Activated CD4-positive, alpha-beta memory T cell treated with anti-CD3 and anti-CD28 coated beads, Interleukin-2, amount 10 ng/mL, durations not matched to agents 7 days and 5 days (primary cell): ENCODE data around the gene SYT8. TPM values are rescaled to one million over a fixed set of nuclear protein-coding genes. Genes with fewer than 3 reads are reported as not detected.
"Not testable (repeated sequence)": the region's sequence is repeated elsewhere in the genome, so short reads cannot be mapped to it uniquely, and the experiment has no call there.

Experiments
- CTCF ChIA-PET: fragments of 350-600 bp; sonication (Branson Sonifier 250); formaldehyde crosslinking; loops from one replicate; lab custom pipeline; 2021; ENCODE audit warnings: antibody characterized with exemption, inconsistent platforms; lab: Charles Lee
- POLR2A ChIA-PET: fragments of 350-600 bp; sonication (Branson Sonifier 250); formaldehyde crosslinking; loops from one replicate; lab custom pipeline; 2021; ENCODE audit warnings: antibody characterized with exemption; lab: Charles Lee
- DNase-seq: peaks from one replicate; pipeline ENCODE4 v3.0.0-alpha.2; 2020
- H3K27ac Mint-ChIP-seq: one replicate; pipeline ENCODE4 v1.8.0; 2021; ENCODE audit warnings: mild to moderate bottlenecking, mixed read lengths
- H3K27me3 Mint-ChIP-seq: one replicate; pipeline ENCODE4 v1.8.0; 2021; ENCODE audit warnings: mixed read lengths
- H3K36me3 Mint-ChIP-seq: one replicate; pipeline ENCODE4 v1.8.0; 2021; ENCODE audit warnings: low read depth, mixed read lengths
- H3K4me1 Mint-ChIP-seq: one replicate; pipeline ENCODE4 v1.8.0; 2021; ENCODE audit warnings: mixed read lengths
- H3K4me3 Mint-ChIP-seq: one replicate; pipeline ENCODE4 v1.8.0; 2021; ENCODE audit warnings: mild to moderate bottlenecking, mixed read lengths
- H3K9me3 Mint-ChIP-seq: one replicate; pipeline ENCODE4 v1.8.0; 2021; ENCODE audit warnings: mixed read lengths
- total RNA-seq, 2 experiments: library from RNA; stranded (reverse); gene quantifications; one replicate each; pipeline ENCODE4 v1.2.3, GENCODE V29; 2021

The SYT8 gene
- total RNA-seq, 2 experiments from 2014 or later = not detected

- CTCF ChIA-PET = interaction anchor here (1.8 to 5.0 kb wide), 3 partner anchors 25 to 155 kb away, joined by 6 to 28 read pairs (median 8); no protein-coding TSS in a partner anchor
- Mint-ChIP-seq H3K9me3 (no peaks in the 10 kb centered on the region), H3K4me1 (no peaks in the 10 kb centered on the region), H3K4me3 (no peak overlapping the region), H3K36me3 (no peaks in the 10 kb centered on the region), H3K27me3 (peaks cover 16% of the 10 kb centered on the region), H3K27ac (no peak overlapping the region)
- DNase-seq = no peak
- POLR2A ChIA-PET = no interaction called here
These were observed 27.4 kb upstream of the SYT8 start for GRCh38 chr11:1807264-1807995.

GRCh38 chr11:1810761-1811160 is 24.0 kb upstream of the SYT8 start:
- POLR2A ChIA-PET = no interaction called here
- Mint-ChIP-seq H3K4me3 (no peak overlapping the region), H3K27ac (no peak overlapping the region), H3K4me1 (no peaks in the 10 kb centered on the region), H3K27me3 (peaks cover 10% of the 10 kb centered on the region), H3K36me3 (no peaks in the 10 kb centered on the region), H3K9me3 (no peaks in the 10 kb centered on the region)
- DNase-seq = no peak
- CTCF ChIA-PET = no interaction called here

- no peak for DNase-seq
- H3K36me3 Mint-ChIP-seq = no peaks in the 10 kb centered on the region
- peaks cover 15% of the 10 kb centered on the region for H3K27me3 Mint-ChIP-seq
- CTCF ChIA-PET = interaction anchor here (1.5 kb wide), 1 partner anchor 160 kb away, joined by 5 read pairs; no protein-coding TSS in a partner anchor
- H3K4me1 Mint-ChIP-seq = no peaks in the 10 kb centered on the region
- no peaks in the 10 kb centered on the region for H3K9me3 Mint-ChIP-seq
- no peak overlapping the region for H3K27ac Mint-ChIP-seq
- POLR2A ChIA-PET = no interaction called here
- H3K4me3 Mint-ChIP-seq = no peak overlapping the region
These were observed 22.5 kb upstream of the SYT8 start for GRCh38 chr11:1812274-1812673.

- Mint-ChIP-seq H3K4me3 (no peak overlapping the region), H3K27ac (no peak overlapping the region), H3K27me3 (peaks cover 16% of the 10 kb centered on the region), H3K36me3 (no peaks in the 10 kb centered on the region), H3K4me1 (no peaks in the 10 kb centered on the region), H3K9me3 (no peaks in the 10 kb centered on the region)
- ChIA-PET POLR2A (no interaction called here), CTCF (no interaction called here)
- no peak for DNase-seq
These were observed 22.0 kb upstream of the SYT8 start for GRCh38 chr11:1812801-1813200.

GRCh38 chr11:1813356-1813755 is 21.4 kb upstream of the SYT8 start:
- H3K4me1 Mint-ChIP-seq, H3K9me3 Mint-ChIP-seq, POLR2A ChIA-PET, H3K27ac Mint-ChIP-seq, H3K4me3 Mint-ChIP-seq, H3K36me3 Mint-ChIP-seq, DNase-seq: not testable (repeated sequence)
- CTCF ChIA-PET = interaction anchor here (1.0 kb wide), 1 partner anchor 20 kb away, joined by 3 read pairs; no protein-coding TSS in a partner anchor
- H3K27me3 Mint-ChIP-seq = peaks cover 13% of the 10 kb centered on the region

- CTCF ChIA-PET = interaction anchor here (1.1 to 1.3 kb wide), 2 partner anchors 121 to 162 kb away, joined by 3 read pairs; no protein-coding TSS in a partner anchor
- H3K4me3 Mint-ChIP-seq = no peak overlapping the region
- no peaks in the 10 kb centered on the region for H3K4me1 Mint-ChIP-seq
- no peak overlapping the region for H3K27ac Mint-ChIP-seq
- DNase-seq = no peak
- H3K9me3 Mint-ChIP-seq = no peaks in the 10 kb centered on the region
- peaks cover 10% of the 10 kb centered on the region for H3K27me3 Mint-ChIP-seq
- POLR2A ChIA-PET = no interaction called here
- H3K36me3 Mint-ChIP-seq = no peaks in the 10 kb centered on the region
These were observed 20.1 kb upstream of the SYT8 start for GRCh38 chr11:1814691-1815090.

- H3K27ac Mint-ChIP-seq = no peak overlapping the region
- H3K4me3 Mint-ChIP-seq = no peak overlapping the region
- DNase-seq = no peak
These were observed 19.5 kb upstream of the SYT8 start for GRCh38 chr11:1815311-1815710.

GRCh38 chr11:1815751-1816150 is 19.0 kb upstream of the SYT8 start:
- ChIA-PET POLR2A (no interaction called here), CTCF (interaction anchor here (1.3 kb wide), 1 partner anchor 122 kb away, joined by 3 read pairs; no protein-coding TSS in a partner anchor)
- no peaks in the 10 kb centered on the region for H3K36me3 Mint-ChIP-seq
- no peak overlapping the region for H3K27ac Mint-ChIP-seq
- no peaks in the 10 kb centered on the region for H3K4me1 Mint-ChIP-seq
- H3K27me3 Mint-ChIP-seq = peaks cover 10% of the 10 kb centered on the region
- H3K9me3 Mint-ChIP-seq = no peaks in the 10 kb centered on the region
- DNase-seq = no peak
- no peak overlapping the region for H3K4me3 Mint-ChIP-seq

More at GRCh38 chr11:1815311-1815710, 19.5 kb upstream of the SYT8 start:
- peaks cover 10% of the 10 kb centered on the region for H3K27me3 Mint-ChIP-seq
- no peaks in the 10 kb centered on the region for H3K36me3 Mint-ChIP-seq
- ChIA-PET CTCF (interaction anchor here (1.1 to 1.3 kb wide), 2 partner anchors 121 to 163 kb away, joined by 3 read pairs; no protein-coding TSS in a partner anchor), POLR2A (no interaction called here)
- no peaks in the 10 kb centered on the region for H3K9me3 Mint-ChIP-seq
- H3K4me1 Mint-ChIP-seq = no peaks in the 10 kb centered on the region

- POLR2A ChIA-PET = no interaction called here
- Mint-ChIP-seq H3K4me3 (no peak overlapping the region), H3K36me3 (no peaks in the 10 kb centered on the region), H3K27me3 (peaks cover 10% of the 10 kb centered on the region), H3K27ac (no peak overlapping the region), H3K9me3 (no peaks in the 10 kb centered on the region), H3K4me1 (no peaks in the 10 kb centered on the region)
- CTCF ChIA-PET = interaction anchor here (1.3 to 2.3 kb wide), 3 partner anchors 15 to 164 kb away, joined by 4 to 8 read pairs (median 6); no protein-coding TSS in a partner anchor
- DNase-seq = no peak
These were observed 17.8 kb upstream of the SYT8 start for GRCh38 chr11:1817000-1817399.

- CTCF ChIA-PET = interaction anchor here (1.3 to 2.3 kb wide), 3 partner anchors 14 to 165 kb away, joined by 4 to 8 read pairs (median 6); no protein-coding TSS in a partner anchor
- no peak overlapping the region for H3K4me3 Mint-ChIP-seq
- no peaks in the 10 kb centered on the region for H3K4me1 Mint-ChIP-seq
- H3K27me3 Mint-ChIP-seq = peaks cover 7% of the 10 kb centered on the region
- H3K9me3 Mint-ChIP-seq = no peaks in the 10 kb centered on the region
- H3K36me3 Mint-ChIP-seq = no peaks in the 10 kb centered on the region
- DNase-seq = no peak
- POLR2A ChIA-PET = no interaction called here
- H3K27ac Mint-ChIP-seq = no peak overlapping the region
These were observed 17.3 kb upstream of the SYT8 start for GRCh38 chr11:1817511-1817910.

- peaks cover 7% of the 10 kb centered on the region for H3K27me3 Mint-ChIP-seq
- H3K4me3 Mint-ChIP-seq = no peak overlapping the region
- no peaks in the 10 kb centered on the region for H3K4me1 Mint-ChIP-seq
- no peaks in the 10 kb centered on the region for H3K9me3 Mint-ChIP-seq
- CTCF ChIA-PET = interaction anchor here (0.9 to 2.3 kb wide), 2 partner anchors 14 to 125 kb away, joined by 6 to 8 read pairs; no protein-coding TSS in a partner anchor
- POLR2A ChIA-PET = no interaction called here
- no peak overlapping the region for H3K27ac Mint-ChIP-seq
- no peak for DNase-seq
- H3K36me3 Mint-ChIP-seq = no peaks in the 10 kb centered on the region
These were observed 15.7 kb upstream of the SYT8 start for GRCh38 chr11:1819074-1819473.

- ChIA-PET CTCF (interaction anchor here (1.4 kb wide), 1 partner anchor 127 kb away, joined by 4 read pairs; no protein-coding TSS in a partner anchor), POLR2A (no interaction called here)
- no peak overlapping the region for H3K27ac Mint-ChIP-seq
- no peaks in the 10 kb centered on the region for H3K9me3 Mint-ChIP-seq
- no peak for DNase-seq
- H3K4me3 Mint-ChIP-seq = no peak overlapping the region
- no peaks in the 10 kb centered on the region for H3K4me1 Mint-ChIP-seq
- peaks cover 7% of the 10 kb centered on the region for H3K27me3 Mint-ChIP-seq
- H3K36me3 Mint-ChIP-seq = no peaks in the 10 kb centered on the region
These were observed 14.1 kb upstream of the SYT8 start for GRCh38 chr11:1820463-1821325.

GRCh38 chr11:1821562-1821961 is 13.2 kb upstream of the SYT8 start:
- Mint-ChIP-seq H3K4me1 (no peaks in the 10 kb centered on the region), H3K27me3 (peaks cover 7% of the 10 kb centered on the region), H3K36me3 (no peaks in the 10 kb centered on the region), H3K27ac (no peak overlapping the region), H3K4me3 (no peak overlapping the region), H3K9me3 (no peaks in the 10 kb centered on the region)
- no peak for DNase-seq
- CTCF ChIA-PET = interaction anchor here (1.3 to 1.5 kb wide), 3 partner anchors 128 to 169 kb away, joined by 4 read pairs; no protein-coding TSS in a partner anchor
- POLR2A ChIA-PET = no interaction called here
